Esophagus mucosa (tissue), 1 donor: ENCODE measurements around the gene SRCIN1. TPM values are rescaled to one million over a fixed set of nuclear protein-coding genes. Genes with fewer than 3 reads are reported as not detected.
"Not testable (repeated sequence)": the region's sequence is repeated elsewhere in the genome, so short reads cannot be mapped to it uniquely, and the experiment has no call there.

Source experiments
- ATAC-seq: fragments of 200-7000 bp; cut with Tn5 transposase; one replicate; pipeline ENCODE4 v1.9.1; 2020
- total RNA-seq: library from RNA; stranded (reverse); gene quantifications from one replicate; pipeline ENCODE4 v1.2.4, GENCODE V29; 2023
- donor health status: DM: yes; HTN: yes; CAD: no.

Gene SRCIN1
- total RNA-seq, 1 donor from 2014 or later = 6.6 TPM

DNA sequence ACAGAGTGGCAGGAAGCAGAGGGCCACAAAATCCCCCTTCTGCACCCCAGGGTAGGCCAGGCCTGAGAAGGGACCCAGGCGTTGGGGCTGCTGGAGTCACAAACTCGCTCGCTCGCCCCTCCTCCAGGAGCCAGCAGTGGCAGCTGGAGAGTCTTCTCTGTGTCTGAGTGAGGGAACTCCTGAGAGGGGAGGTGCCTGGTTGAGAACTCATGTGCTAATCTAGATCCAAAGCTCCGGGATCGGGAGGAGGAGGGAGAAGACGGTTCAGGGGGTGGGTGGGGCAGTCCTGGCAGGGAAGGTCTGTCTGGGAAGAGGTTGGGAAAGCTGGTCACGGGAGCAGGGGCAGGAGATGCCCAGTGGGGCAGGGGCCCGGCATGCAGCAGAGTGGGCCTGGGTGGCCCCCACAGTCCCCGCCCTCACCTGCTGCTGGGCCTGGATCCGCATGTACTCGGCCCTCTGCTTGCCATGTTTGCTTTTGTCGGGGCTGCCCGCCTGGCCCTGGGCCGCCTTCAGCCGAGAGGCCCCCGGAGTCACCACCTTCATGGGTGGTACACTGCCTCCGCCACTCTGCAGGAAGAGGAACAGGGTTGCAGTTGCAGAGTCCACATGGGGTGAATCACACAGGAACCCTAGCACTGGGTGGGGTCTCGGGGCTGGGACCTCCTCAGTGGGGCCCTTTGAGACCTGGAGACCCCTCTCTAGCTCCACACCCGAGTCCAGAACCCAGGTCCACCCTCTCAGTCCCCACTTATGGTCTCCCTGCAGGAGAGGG, 62.2 kb downstream of the SRCIN1 start:
- ATAC-seq = no peak

DNA sequence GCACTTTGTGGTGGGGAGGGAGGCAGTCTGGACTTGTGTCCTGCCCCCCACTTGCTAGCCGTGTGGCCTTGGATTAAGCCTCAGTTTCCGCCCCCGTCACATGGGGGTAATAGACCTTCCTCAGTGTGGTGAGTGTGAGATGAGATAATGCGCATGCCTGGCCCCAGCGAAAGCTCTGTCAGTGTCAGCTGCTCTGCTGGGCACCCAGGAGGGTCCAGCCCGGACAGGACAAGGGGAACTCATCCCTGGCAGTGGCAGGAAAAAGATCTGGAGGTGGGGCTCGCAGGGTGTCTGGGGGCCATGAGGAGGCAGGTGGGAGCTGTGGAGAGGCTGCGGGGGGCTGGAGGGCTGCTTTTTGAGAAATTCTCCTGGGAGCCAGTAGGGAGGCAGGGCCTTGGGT, 63.5 kb downstream of the SRCIN1 start:
- ATAC-seq = no peak

DNA sequence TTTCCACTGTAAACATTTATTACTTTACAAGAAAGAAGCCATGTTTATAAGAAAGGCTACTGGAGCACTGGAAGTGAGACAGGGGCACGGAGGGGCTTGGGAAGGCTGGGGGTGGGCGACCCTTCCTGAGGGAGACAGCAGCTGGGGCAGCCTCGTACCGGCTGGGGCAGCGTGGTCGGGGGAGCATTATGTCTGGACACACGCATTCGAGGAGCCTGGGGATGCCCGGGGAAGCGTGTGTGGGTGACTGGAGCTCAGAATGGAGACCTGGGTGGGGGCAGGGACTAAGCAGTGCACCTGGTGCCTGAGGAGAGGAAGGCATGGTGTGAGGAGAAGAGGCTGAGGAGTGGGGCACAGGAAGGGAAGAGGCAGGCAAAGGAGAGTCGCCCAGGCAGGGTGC, 64.5 kb downstream of the SRCIN1 start:
- no peak for ATAC-seq

DNA sequence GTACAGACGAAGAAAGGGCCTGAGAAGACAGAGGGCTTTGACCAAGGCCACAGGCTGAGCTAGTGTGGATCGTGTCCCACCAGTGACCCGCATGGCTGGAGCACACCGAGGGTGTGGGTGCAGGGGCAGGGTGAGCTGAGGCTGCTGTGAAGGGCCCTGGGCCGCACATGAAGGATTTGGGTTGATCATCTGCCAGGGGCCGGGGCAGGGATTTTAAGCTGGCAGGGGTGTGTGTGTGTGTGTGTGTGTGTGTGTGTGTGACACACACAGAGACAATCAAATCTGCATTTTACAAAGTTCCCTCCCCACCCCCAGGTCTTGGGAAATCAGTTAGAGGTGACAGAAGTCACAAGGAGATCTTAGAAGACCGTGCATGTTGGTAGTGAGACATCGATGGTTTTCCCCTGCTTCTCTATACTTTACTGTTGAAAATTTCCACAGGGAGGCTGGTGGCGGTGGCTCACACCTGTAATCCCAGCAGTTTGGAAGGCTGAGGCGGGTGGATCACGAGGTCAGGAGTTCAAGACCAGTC, 65.2 kb downstream of the SRCIN1 start:
- ATAC-seq = no peak

DNA sequence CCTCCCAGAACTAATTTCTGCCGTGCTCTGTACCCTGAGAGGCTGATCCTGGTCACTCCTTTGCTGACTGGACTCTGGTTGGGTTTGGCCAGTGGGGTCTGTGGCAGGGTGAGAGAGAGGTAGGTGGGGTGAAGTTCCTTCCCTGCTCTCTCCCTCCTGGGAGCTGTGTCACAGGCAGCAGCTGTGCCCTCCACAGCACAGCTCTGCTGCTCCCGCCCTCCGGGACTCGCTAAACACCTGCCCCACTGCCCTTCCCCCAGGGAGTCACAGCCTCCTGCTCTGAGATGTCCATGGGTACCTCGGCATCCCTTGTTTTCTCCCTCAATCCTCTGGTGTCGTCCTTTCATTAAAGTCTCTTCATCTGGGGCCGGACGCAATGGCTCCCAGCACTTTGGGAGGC, 66.4 kb downstream of the SRCIN1 start:
- no peak for ATAC-seq

- ATAC-seq = no peak
Measured at GRCh38 chr17:38538906-38539305, 66.8 kb downstream of the SRCIN1 start.

DNA sequence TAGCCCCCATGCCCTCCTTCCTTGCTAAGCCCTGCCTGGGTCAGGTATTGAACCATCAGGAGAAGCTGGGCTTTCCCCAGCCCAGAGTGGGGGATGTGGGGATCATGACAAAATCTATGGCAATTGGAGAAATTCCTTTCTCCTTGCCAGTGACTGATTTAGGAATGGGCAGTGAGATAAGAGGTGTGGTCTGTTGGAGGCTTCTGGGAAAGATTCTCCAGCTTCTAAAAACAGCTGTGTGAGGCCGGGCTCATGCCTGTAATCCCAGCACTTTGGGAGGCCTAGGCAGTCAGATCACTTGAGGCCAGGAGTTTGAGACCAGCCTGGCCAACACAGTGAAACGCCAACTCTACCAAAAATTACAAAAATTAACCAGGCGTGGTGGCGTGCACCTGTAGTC, 69.1 kb downstream of the SRCIN1 start:
- no peak for ATAC-seq

GRCh38 chr17:38535886-38536285, 69.9 kb downstream of the SRCIN1 start:
- ATAC-seq = peak; percentile 5

DNA sequence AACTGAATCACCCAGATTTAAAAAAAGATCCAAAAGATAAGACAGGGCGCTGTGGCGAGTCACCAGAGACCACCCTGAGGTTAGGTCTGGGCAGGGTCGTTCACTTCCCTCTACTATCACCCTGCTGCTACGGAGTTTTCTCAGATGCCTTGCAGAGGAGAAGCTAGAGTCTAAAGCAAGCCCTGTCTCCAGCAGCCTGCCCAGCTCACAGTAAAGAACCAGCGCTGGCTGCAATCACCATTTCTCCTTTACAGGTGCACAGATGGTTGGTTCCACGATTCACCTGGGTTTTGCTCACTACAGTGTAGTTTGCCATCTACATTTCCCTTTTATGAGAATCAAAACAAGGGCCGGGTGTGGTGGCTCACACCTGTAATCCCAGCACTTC, 71.3 kb downstream of the SRCIN1 start:
- peak; percentile 11 for ATAC-seq

GRCh38 chr17:38533866-38534497, 71.8 kb downstream of the SRCIN1 start:
- peak; percentile 26 for ATAC-seq

- no peak for ATAC-seq
Measured at GRCh38 chr17:38533241-38533640, 72.5 kb downstream of the SRCIN1 start.

GRCh38 chr17:38532451-38532850, 73.3 kb downstream of the SRCIN1 start:
- peak; percentile 26 for ATAC-seq

DNA sequence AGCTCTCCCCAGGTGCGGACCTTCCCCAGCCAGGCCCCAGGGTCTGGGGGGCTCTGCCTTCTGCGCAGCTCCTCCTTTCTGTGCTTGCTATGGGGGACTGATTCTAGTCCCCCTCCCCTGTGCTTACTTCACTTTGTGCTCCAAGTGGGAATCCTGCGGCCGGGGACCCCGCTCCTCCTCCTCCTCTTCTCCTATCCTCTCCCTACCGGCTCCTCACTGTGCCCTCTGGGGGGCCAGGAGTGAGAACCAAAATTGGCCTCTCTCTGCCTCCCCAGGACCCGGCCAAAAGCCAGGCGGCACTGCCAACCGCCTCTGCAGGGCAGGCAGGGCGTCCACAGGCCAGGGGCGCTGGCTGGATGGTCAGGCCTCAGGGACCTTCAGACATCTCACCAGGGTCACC, 74.0 kb downstream of the SRCIN1 start:
- ATAC-seq = not testable (repeated sequence)

- not testable (repeated sequence) for ATAC-seq
Measured at GRCh38 chr17:38530856-38531255, 74.9 kb downstream of the SRCIN1 start.

DNA sequence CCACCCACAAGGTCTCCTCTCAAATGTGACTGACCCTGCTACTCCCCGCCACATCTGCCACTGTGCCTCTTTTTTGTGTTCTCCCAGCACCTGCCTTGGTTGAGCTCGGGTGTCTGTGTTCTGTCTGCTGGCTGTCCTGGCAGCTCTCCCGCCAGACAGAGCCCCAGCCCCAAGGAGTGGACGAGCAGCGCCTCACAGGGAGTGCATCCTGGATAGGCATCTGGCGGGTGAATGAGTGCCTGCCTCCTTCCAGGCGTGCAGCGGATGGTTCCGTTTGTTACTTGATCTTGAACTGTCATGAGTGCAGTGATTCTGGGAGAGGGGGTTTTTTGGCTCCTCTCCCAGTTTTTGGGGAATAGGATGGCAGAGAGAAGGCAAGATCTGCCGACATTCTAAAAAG, 77.6 kb downstream of the SRCIN1 start:
- not testable (repeated sequence) for ATAC-seq

DNA sequence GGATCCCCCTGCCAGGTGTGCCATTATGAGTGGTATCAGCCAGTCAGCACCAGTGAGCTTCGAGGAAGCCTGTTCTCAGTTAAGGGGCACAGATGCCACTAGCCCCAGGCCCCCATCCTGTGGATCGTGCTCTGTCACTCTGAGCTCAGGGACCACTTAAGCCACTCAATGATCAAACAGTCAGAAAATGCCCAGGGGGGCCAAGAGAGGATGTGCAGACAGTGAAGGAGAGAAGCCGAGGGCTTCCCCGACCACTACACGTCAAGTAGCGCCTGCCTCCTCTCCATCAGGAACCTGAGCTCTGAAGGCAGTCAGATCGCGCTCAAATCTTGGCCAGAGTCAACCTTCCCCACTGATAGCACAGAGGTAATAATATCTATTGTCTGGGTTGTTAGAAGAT, 79.2 kb downstream of the SRCIN1 start:
- not testable (repeated sequence) for ATAC-seq

DNA sequence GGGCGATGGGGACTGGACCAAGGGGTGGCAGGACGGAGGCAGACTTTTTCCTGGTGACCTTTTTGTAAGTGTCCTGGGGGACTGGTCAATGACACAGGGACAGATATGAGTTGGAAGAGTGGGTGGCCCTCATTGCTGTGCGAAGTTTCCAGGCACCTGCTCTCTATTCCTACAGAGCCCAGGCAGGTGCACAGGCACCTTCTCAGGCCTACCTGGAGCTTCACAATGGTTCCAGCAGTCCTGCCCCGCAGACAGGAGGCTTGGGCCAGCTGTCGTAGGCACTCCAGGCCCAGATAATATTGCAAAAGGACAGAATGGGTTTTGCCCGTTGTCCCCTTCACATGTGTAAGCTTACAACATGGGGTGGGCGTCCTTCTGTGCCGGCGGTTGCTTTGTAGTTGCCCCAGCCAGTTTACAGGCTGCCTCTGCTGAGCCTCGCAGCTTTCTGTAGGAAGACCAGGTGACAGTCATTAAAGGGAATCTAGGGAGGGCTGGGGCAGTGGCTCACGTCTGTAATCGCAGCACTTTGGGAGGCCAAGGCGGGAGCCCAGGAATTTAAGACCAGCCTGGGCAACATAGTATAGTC, 93.2 kb downstream of the SRCIN1 start:
- ATAC-seq = no peak

DNA sequence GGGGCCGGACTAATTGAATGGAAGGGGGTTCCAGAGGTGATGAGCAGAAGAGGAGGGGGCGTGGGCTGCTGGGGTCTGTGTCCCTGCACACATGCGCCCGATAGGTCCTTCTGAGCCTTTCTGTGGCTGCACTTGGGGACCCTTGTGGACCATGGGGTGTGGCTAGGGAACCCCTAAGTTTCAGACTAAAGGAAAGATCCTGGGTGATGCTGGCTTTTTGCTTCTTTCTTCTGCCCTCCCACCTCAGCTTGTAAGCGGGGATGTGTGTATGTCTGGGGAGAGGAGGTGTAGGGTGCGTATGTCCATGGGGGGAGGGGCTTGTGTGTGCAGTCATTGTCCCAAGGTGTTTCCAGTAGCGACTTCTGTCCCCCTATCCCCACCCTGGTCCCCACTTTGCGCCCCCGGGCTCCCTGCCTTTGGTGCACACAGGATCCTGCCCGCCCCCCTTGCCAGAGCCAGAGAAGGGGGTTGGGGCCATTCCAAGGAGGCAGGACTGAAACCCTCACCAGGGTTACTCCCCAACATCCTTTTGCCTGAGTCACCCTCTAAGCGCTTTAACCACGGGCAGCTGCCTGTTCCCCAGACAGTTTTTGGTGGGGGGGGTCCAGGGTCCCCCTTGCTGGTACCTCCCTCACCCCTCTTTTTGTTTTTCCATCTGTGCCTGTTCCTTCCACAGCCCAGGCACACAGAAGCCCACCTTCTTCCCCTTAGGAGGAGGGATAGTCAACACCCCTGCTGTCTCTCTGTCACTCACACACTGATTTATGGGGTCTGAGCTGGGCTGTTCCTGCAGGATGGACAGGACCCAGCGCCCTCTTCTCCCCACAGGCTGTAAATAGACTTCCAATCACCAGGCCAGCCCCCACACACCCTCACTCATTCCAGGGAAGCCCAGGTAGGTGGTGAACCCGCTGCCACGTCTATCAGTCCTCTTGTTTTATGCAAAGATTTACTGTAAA, 94.3 kb downstream of the SRCIN1 start:
- peak; percentile 3 for ATAC-seq

DNA sequence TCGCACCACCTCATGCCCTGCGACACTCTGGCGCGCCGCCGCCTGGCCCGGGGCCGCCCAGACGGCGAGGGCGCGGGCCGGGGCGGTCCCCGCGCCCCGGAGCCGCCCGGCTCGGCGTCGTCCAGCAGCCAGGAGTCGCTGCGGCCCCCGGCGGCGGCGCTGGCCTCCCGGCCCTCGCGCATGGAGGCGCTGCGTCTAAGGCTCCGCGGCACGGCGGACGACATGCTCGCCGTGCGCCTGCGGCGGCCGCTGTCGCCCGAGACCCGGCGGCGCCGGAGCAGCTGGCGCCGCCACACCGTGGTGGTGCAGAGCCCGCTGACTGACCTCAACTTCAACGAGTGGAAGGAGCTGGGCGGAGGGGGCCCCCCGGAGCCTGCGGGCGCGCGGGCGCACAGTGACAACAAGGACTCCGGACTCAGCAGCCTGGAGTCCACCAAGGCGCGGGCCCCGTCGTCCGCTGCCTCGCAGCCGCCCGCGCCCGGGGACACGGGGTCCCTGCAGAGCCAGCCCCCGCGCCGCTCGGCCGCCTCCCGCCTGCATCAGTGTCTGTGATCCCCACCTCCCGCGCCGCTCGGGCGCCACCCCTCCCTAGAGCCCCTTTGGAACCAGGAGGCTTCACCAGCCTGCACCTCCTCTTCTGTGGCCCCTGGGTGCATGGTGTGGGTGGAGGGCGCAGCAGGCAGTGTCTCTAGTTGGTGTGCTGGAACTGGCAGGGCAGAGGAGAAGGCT, 95.2 kb downstream of the SRCIN1 start:
- no peak for ATAC-seq

DNA sequence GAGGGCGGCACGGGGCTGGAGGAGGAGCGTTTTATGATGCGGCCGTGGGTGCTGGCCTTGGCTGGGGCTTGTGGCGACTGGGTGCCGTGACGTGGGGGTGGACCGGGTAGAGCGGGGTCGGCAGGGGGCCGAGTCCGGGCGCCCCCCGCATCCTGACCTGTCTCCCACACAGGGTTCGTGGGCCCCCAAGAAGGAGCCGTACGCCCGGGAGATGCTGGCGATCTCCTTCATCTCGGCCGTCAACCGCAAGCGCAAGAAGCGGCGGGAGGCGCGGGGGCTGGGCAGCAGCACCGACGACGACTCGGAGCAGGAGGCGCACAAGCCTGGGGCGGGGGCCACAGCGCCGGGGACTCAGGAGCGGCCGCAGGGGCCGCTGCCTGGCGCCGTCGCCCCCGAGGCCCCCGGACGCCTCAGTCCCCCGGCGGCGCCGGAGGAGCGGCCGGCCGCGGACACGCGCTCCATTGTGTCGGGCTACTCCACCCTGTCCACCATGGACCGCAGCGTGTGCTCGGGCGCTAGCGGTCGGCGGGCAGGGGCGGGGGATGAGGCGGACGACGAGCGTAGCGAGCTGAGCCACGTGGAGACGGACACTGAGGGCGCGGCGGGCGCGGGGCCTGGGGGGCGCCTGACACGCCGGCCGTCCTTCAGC, 95.9 kb downstream of the SRCIN1 start:
- ATAC-seq = peak; percentile 1
